ENCODE measurements around the gene MRM3.

- TF ChIP-seq CTCF (IDR thresholded peaks at IDR 0.05) (no peak), POLR2AphosphoS5 (IDR thresholded peaks at IDR 0.05) (no peak)
These were observed 24.2 kb downstream of the MRM3 start for GRCh38 chr17:806346-806745.
